Activated naive CD8-positive, alpha-beta T cell treated with anti-CD3 and anti-CD28 coated beads, Interleukin-2, amount 50 U/mL, for 24 hours (primary cell): Measurements from ENCODE around the gene LMBR1.
"Not testable (repeated sequence)": the region's sequence is repeated elsewhere in the genome, so short reads cannot be mapped to it uniquely, and the experiment has no call there.

ENCODE experiments used
- ATAC-seq: fragments of 150-1000 bp; cut with Tn5 transposase; one replicate; pipeline ENCODE4 v1.10.0; 2021
- DNase-seq: peaks from one replicate; pipeline ENCODE4 v3.0.0; 2021
- H3K27ac Mint-ChIP-seq: one replicate; pipeline ENCODE4 v1.8.0; 2021; ENCODE audit warnings: mild to moderate bottlenecking, mixed read lengths
- H3K27me3 Mint-ChIP-seq: one replicate; pipeline ENCODE4 v1.8.0; 2021; ENCODE audit warnings: mixed read lengths
- H3K36me3 Mint-ChIP-seq: one replicate; pipeline ENCODE4 v1.8.0; 2021; ENCODE audit warnings: low read depth, mixed read lengths
- H3K4me1 Mint-ChIP-seq: one replicate; pipeline ENCODE4 v1.8.0; 2021; ENCODE audit warnings: mixed read lengths
- H3K4me3 Mint-ChIP-seq: one replicate; pipeline ENCODE4 v1.8.0; 2021; ENCODE audit warnings: mild to moderate bottlenecking, moderate library complexity, mixed read lengths
- H3K9me3 Mint-ChIP-seq: one replicate; pipeline ENCODE4 v1.8.0; 2021; ENCODE audit warnings: mixed read lengths

Gene LMBR1

GRCh38 chr7:156892821-156893706, at the start of gene LMBR1:
Gene LMBR1, minus strand, starts transcription at chr7:156893183. Its CDS starts 190 bp downstream, at chr7:156892993.
- Mint-ChIP-seq H3K4me3 (peak within 1 kb of the TSS; percentile 88), H3K4me1 (peaks cover 52% of the 10 kb centered on the region), H3K27ac (peak within 1 kb of the TSS; percentile 87), H3K9me3 (no peaks in the 10 kb centered on the region), H3K36me3 (peaks cover 9% of the 10 kb centered on the region), H3K27me3 (no peaks in the 10 kb centered on the region)
- ATAC-seq (peak; percentile 85), DNase-seq (peak; percentile 95)

GRCh38 chr7:156942708-156943090, 49.7 kb upstream of the LMBR1 start:
- Mint-ChIP-seq H3K27me3 (peaks cover 50% of the 10 kb centered on the region), H3K27ac (no peak overlapping the region), H3K4me1 (peaks cover 3% of the 10 kb centered on the region), H3K36me3 (no peaks in the 10 kb centered on the region), H3K9me3 (no peaks in the 10 kb centered on the region), H3K4me3 (no peak overlapping the region)
- no peak for DNase-seq
- ATAC-seq = peak; percentile 72

- Mint-ChIP-seq H3K9me3 (no peaks in the 10 kb centered on the region), H3K36me3 (no peaks in the 10 kb centered on the region), H3K4me1 (peaks cover 3% of the 10 kb centered on the region), H3K27ac (no peak overlapping the region), H3K4me3 (no peak overlapping the region), H3K27me3 (peaks cover 41% of the 10 kb centered on the region)
- ATAC-seq = no peak
- no peak for DNase-seq
Observed at GRCh38 chr7:156941393-156942182, 48.6 kb upstream of the LMBR1 start.

GRCh38 chr7:156940421-156941122, 47.6 kb upstream of the LMBR1 start:
- DNase-seq (no peak), ATAC-seq (no peak)
- no peak overlapping the region for H3K4me3 Mint-ChIP-seq
- H3K36me3 Mint-ChIP-seq = no peaks in the 10 kb centered on the region
- no peaks in the 10 kb centered on the region for H3K9me3 Mint-ChIP-seq
- no peak overlapping the region for H3K27ac Mint-ChIP-seq
- H3K4me1 Mint-ChIP-seq = peaks cover 3% of the 10 kb centered on the region
- H3K27me3 Mint-ChIP-seq = peaks cover 34% of the 10 kb centered on the region

GRCh38 chr7:156936766-156937165, 43.8 kb upstream of the LMBR1 start:
- not testable (repeated sequence) for H3K27ac Mint-ChIP-seq, ATAC-seq, H3K4me3 Mint-ChIP-seq, DNase-seq, H3K9me3 Mint-ChIP-seq, H3K36me3 Mint-ChIP-seq, H3K4me1 Mint-ChIP-seq
- peaks cover 11% of the 10 kb centered on the region for H3K27me3 Mint-ChIP-seq

GRCh38 chr7:156935250-156935649, 42.3 kb upstream of the LMBR1 start:
- H3K27ac Mint-ChIP-seq = no peak overlapping the region
- peaks cover 5% of the 10 kb centered on the region for H3K4me1 Mint-ChIP-seq
- H3K36me3 Mint-ChIP-seq = no peaks in the 10 kb centered on the region
- DNase-seq (no peak), ATAC-seq (no peak)
- H3K27me3 Mint-ChIP-seq = peaks cover 13% of the 10 kb centered on the region
- H3K4me3 Mint-ChIP-seq = no peak overlapping the region
- no peaks in the 10 kb centered on the region for H3K9me3 Mint-ChIP-seq

GRCh38 chr7:156932006-156932405, 39.0 kb upstream of the LMBR1 start:
- Mint-ChIP-seq H3K27me3 (peaks cover 23% of the 10 kb centered on the region), H3K27ac (no peak overlapping the region), H3K4me1 (peaks cover 17% of the 10 kb centered on the region), H3K4me3 (no peak overlapping the region), H3K9me3 (no peaks in the 10 kb centered on the region), H3K36me3 (no peaks in the 10 kb centered on the region)
- no peak for DNase-seq
- no peak for ATAC-seq

- Mint-ChIP-seq H3K9me3 (no peaks in the 10 kb centered on the region), H3K4me3 (no peak overlapping the region), H3K36me3 (no peaks in the 10 kb centered on the region), H3K27me3 (peaks cover 22% of the 10 kb centered on the region), H3K4me1 (peaks cover 17% of the 10 kb centered on the region), H3K27ac (no peak overlapping the region)
- peak; percentile 80 for ATAC-seq
- no peak for DNase-seq
Observed at GRCh38 chr7:156929789-156930539, 37.0 kb upstream of the LMBR1 start.

GRCh38 chr7:156928406-156928747, 35.4 kb upstream of the LMBR1 start:
- Mint-ChIP-seq H3K27me3 (peaks cover 31% of the 10 kb centered on the region), H3K4me3 (no peak overlapping the region), H3K9me3 (no peaks in the 10 kb centered on the region), H3K36me3 (no peaks in the 10 kb centered on the region), H3K27ac (no peak overlapping the region), H3K4me1 (peaks cover 26% of the 10 kb centered on the region)
- DNase-seq = no peak
- ATAC-seq = no peak

GRCh38 chr7:156927571-156928405, 34.8 kb upstream of the LMBR1 start:
- Mint-ChIP-seq H3K36me3 (no peaks in the 10 kb centered on the region), H3K27me3 (peaks cover 34% of the 10 kb centered on the region), H3K4me3 (no peak overlapping the region), H3K27ac (no peak overlapping the region), H3K4me1 (peaks cover 32% of the 10 kb centered on the region), H3K9me3 (no peaks in the 10 kb centered on the region)
- no peak for DNase-seq
- no peak for ATAC-seq

- DNase-seq, H3K36me3 Mint-ChIP-seq, ATAC-seq, H3K27ac Mint-ChIP-seq, H3K4me3 Mint-ChIP-seq, H3K9me3 Mint-ChIP-seq: not testable (repeated sequence)
- Mint-ChIP-seq H3K4me1 (peaks cover 38% of the 10 kb centered on the region), H3K27me3 (peaks cover 35% of the 10 kb centered on the region)
Observed at GRCh38 chr7:156925821-156926220, 32.8 kb upstream of the LMBR1 start.

GRCh38 chr7:156922304-156922703, 29.3 kb upstream of the LMBR1 start:
- H3K27me3 Mint-ChIP-seq = peaks cover 37% of the 10 kb centered on the region
- peaks cover 38% of the 10 kb centered on the region for H3K4me1 Mint-ChIP-seq
- not testable (repeated sequence) for DNase-seq, H3K9me3 Mint-ChIP-seq, H3K36me3 Mint-ChIP-seq, ATAC-seq, H3K27ac Mint-ChIP-seq
- H3K4me3 Mint-ChIP-seq = peak overlapping the region; percentile 50
